Activated T-helper 1 cell treated with anti-CD3 and anti-CD28 coated beads, Interleukin-12 subunit alpha, Interleukin-12 subunit beta, Interleukin-2, Interleukin-4 antibody, amounts not matched to agents 30 ng/mL and 10 ng/mL and 1 ng/mL, durations not matched to agents 14 hours and 24 hours and 36 hours (primary cell): ENCODE results near the gene FBXO9. TPM values are rescaled to one million over a fixed set of nuclear protein-coding genes. Genes with fewer than 3 reads are reported as not detected.

Experiments used
- DNase-seq: peaks from one replicate; pipeline ENCODE4 v3.0.0; 2021; ENCODE audit warnings: low spot score
- H3K27ac Mint-ChIP-seq: one replicate; pipeline ENCODE4 v1.8.0; 2021; ENCODE audit warnings: mild to moderate bottlenecking, mixed read lengths
- H3K27me3 Mint-ChIP-seq: one replicate; pipeline ENCODE4 v1.8.0; 2022; ENCODE audit warnings: mild to moderate bottlenecking, moderate library complexity, mixed read lengths; ENCODE audit not compliant: insufficient read depth
- H3K36me3 Mint-ChIP-seq: one replicate; pipeline ENCODE4 v1.8.0; 2021; ENCODE audit warnings: low read depth, mixed read lengths
- H3K4me1 Mint-ChIP-seq: one replicate; pipeline ENCODE4 v1.8.0; 2021; ENCODE audit warnings: low read depth, mixed read lengths
- H3K4me3 Mint-ChIP-seq: one replicate; pipeline ENCODE4 v1.8.0; 2021; ENCODE audit warnings: mild to moderate bottlenecking, moderate library complexity, mixed read lengths
- H3K9me3 Mint-ChIP-seq: one replicate; pipeline ENCODE4 v1.8.0; 2021; ENCODE audit warnings: mixed read lengths
- intact Hi-C: fragments of 100-400 bp; cut with micrococcal nuclease; formaldehyde crosslinking; loops from one replicate; pipeline ENCODE4 v1.15.1; 2024
- total RNA-seq: library from RNA; stranded (reverse); gene quantifications from 2 replicates; pipeline ENCODE4 v1.2.3, GENCODE V29; 2022

Gene FBXO9
- total RNA-seq, 1 donor from 2014 or later, result 67.3 TPM

DNA sequence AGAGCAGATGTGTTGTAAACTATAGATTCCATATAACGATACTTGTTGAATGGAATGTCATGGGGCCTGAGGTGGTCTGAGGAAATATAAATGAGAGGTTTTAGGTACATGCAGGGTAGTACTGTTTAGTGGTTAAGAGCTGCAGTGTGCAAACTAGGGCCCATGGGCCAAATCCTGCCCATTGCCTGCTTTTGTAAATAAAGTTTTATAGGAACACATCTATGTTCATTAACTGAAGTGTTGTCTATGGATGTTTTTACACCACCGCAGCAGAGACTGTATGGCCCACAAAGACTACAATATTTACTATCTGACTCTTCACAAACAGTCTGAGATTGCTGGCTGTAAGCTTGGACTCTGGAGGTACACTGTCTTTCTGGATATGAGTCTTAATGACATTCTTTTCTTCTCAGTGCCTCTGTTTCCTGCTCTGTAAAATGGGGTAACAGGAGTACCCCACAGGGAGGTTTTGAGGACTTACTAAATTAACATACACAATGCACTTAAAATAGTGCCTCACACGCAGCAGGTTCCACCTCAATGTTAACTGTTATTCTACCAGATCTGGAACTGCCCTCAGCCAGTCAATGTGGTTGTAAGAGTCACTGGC is 70.9 kb downstream of the FBXO9 start:
- Mint-ChIP-seq H3K9me3 (no peaks in the 10 kb centered on the region), H3K36me3 (no peaks in the 10 kb centered on the region), H3K27ac (no peak overlapping the region), H3K27me3 (peaks cover 9% of the 10 kb centered on the region), H3K4me3 (no peak overlapping the region), H3K4me1 (no peaks in the 10 kb centered on the region)
- intact Hi-C loops, result no loop called here
- no peak for DNase-seq

DNA sequence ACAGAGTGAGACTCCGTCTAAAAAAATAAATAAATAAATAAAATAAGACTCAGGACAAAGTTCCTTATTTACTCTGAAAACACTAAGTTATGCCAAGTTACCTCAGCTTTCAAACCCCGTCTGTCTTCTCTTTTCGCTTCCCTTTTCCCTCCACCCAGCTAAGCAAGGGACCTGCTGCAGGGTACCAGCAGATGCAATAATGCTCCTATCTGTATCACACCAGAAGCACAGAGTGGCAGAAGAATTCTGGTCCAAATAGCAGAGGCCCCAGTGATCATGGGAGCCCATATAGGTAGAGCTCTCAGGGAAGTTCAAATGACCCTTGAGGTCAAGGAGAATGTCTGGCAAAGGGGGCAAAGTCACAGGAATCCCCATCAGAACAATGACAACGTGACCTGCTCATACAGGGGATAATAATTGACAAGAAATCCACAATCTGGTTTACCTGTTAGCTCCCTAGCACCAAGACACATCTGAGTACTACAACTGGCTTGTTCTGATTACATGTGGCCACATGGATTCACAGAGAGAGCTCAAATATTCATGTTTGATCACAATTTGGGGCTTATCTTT is 74.7 kb downstream of the FBXO9 start:
- DNase-seq, result no peak
- H3K9me3 Mint-ChIP-seq, result no peaks in the 10 kb centered on the region
- intact Hi-C loops, result no loop called here
- no peaks in the 10 kb centered on the region for H3K36me3 Mint-ChIP-seq
- no peak overlapping the region for H3K4me3 Mint-ChIP-seq
- H3K27me3 Mint-ChIP-seq, result peaks cover 16% of the 10 kb centered on the region
- no peaks in the 10 kb centered on the region for H3K4me1 Mint-ChIP-seq
- H3K27ac Mint-ChIP-seq, result no peak overlapping the region

GRCh38 chr6:53142810-53143209 is 77.6 kb downstream of the FBXO9 start:
- H3K27ac Mint-ChIP-seq, result no peak overlapping the region
- no peaks in the 10 kb centered on the region for H3K4me1 Mint-ChIP-seq
- intact Hi-C loops, result no loop called here
- peaks cover 18% of the 10 kb centered on the region for H3K27me3 Mint-ChIP-seq
- H3K9me3 Mint-ChIP-seq, result no peaks in the 10 kb centered on the region
- no peak overlapping the region for H3K4me3 Mint-ChIP-seq
- no peaks in the 10 kb centered on the region for H3K36me3 Mint-ChIP-seq
- DNase-seq, result no peak

GRCh38 chr6:53143710-53144109 is 78.5 kb downstream of the FBXO9 start:
- H3K27me3 Mint-ChIP-seq, result peaks cover 18% of the 10 kb centered on the region
- no peaks in the 10 kb centered on the region for H3K9me3 Mint-ChIP-seq
- H3K27ac Mint-ChIP-seq, result no peak overlapping the region
- DNase-seq, result no peak
- no peak overlapping the region for H3K4me3 Mint-ChIP-seq
- intact Hi-C loops, result no loop called here
- no peaks in the 10 kb centered on the region for H3K36me3 Mint-ChIP-seq
- no peaks in the 10 kb centered on the region for H3K4me1 Mint-ChIP-seq

DNA sequence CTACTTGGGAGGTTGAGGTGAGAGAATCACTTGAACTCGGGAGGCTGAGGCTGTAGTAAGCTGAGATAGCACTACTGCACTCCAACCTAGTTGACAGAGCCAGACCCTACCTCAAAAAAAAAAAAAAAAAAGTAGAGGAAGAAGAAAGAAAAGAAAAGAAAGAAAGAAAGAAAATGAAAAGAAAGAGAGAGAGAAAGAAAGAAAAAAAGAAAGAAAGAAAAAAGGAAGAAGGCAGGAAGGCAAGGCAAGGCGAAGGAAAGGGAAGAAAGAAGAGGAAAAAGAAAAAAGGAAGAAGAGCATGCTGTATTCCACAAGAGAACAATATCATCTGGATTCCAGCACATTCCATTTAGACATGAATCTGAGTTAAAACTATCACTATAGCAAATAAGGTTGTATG is 79.6 kb downstream of the FBXO9 start:
- H3K27me3 Mint-ChIP-seq, result peaks cover 17% of the 10 kb centered on the region
- DNase-seq, result no peak
- H3K9me3 Mint-ChIP-seq, result no peaks in the 10 kb centered on the region
- no peak overlapping the region for H3K4me3 Mint-ChIP-seq
- H3K27ac Mint-ChIP-seq, result no peak overlapping the region
- no peaks in the 10 kb centered on the region for H3K36me3 Mint-ChIP-seq
- no peaks in the 10 kb centered on the region for H3K4me1 Mint-ChIP-seq
- intact Hi-C loops, result no loop called here

- no peak within 1 kb of the TSS for H3K27ac Mint-ChIP-seq
- no peaks in the 10 kb centered on the region for H3K9me3 Mint-ChIP-seq
- H3K4me1 Mint-ChIP-seq, result no peaks in the 10 kb centered on the region
- intact Hi-C loops, result no loop called here
- DNase-seq, result no peak
- peaks cover 16% of the 10 kb centered on the region for H3K27me3 Mint-ChIP-seq
- H3K4me3 Mint-ChIP-seq, result no peak within 1 kb of the TSS
- no peaks in the 10 kb centered on the region for H3K36me3 Mint-ChIP-seq
Measured at GRCh38 chr6:53148684-53149083, 83.5 kb downstream of the FBXO9 start, which contains the start of gene GCM1. Gene GCM1, minus strand, starts transcription at chr6:53148841. Its CDS starts 3,209 bp downstream, at chr6:53145632.

Other genes starting within 250 kb of the FBXO9 start
- not detected in 2 replicates for gene GSTA5, start 224.6 kb upstream of the FBXO9 start, total RNA-seq
- gene GSTA3, start 155.7 kb upstream of the FBXO9 start, total RNA-seq, result not detected in 2 replicates
- gene GSTA4, start 70.1 kb upstream of the FBXO9 start, total RNA-seq, result 35.8 and 38.7 TPM in 2 replicates
- 11.7 and 12.5 TPM in 2 replicates for gene CILK1, start 3.6 kb upstream of the FBXO9 start, total RNA-seq
- 0.15 TPM in 1 of 2 replicates, not detected in the other for gene GCM1, start 83.4 kb downstream of the FBXO9 start, total RNA-seq